GM18519 (cell line): ENCODE results near the gene SOCS3.

Experiments used
- ATAC-seq: cut with Tn5 transposase; IDR thresholded peaks from one replicate; pipeline ENCODE4 v1.9.1; 2021; ENCODE audit warnings: mild to moderate bottlenecking, moderate library complexity; ENCODE audit not compliant: unreplicated experiment, low FRiP score

The SOCS3 gene

DNA sequence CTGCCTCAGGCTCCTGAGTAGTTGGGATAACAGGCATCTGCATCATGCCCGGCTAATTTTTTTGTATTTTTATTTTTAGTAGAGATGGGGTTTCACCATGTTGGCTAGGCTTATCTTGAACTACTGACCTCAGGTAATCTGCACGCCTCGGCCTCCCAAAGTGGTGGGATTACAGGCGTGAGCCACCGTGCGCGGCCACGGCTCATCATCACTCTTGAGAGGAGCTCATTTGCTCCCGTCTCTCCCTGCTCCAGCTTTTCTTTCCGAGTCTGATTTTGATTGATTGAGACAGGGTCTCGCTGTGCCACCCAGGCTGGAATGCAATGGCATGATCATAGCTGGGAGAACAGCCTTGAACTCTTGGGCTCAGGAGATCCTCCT lies 31.2 kb upstream of the SOCS3 start:
- ATAC-seq = no peak

DNA sequence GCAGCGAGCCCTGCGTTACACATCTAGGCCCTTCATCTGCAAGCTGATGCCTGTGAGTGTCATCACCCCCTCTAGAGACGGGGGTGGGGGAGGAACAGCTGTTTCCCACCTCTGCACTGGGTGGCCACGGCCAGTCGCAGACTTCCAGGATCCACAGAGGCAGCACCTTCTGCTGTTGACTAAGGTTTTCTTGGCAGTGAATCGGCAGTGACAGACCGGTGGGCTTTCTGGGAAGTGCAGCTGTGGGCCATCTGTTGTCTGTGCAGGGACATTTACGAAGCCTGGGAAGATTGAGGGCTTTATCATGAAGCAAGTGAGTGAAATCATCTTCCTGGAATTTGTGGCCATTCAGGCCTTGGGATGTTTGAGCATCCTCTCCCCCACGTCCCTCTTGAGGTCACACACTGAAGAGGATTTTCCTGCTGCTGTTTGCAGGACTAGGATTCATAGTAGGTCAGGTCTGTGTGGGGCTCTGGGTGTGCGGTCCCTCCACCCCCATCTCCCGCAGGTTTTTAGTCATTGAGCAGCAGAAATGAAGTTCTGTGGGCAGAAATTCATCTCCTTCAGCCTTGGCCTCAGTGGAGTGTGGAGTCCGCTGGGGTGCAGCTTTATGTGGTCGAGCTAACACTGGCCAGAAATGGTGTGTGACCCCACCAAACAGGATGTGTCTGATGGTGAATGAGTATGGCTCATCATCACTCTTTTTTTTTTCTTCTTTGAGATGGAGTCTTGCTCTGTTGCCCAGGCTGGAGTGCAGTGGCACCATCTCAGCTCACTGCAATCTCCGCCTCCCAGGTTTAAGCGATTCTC lies 30.6 kb upstream of the SOCS3 start:
- ATAC-seq = no peak

- no peak for ATAC-seq
These were observed 28.4 kb upstream of the SOCS3 start for GRCh38 chr17:78387977-78388941.

- no peak for ATAC-seq
These were observed 24.8 kb upstream of the SOCS3 start for GRCh38 chr17:78384479-78385175.

DNA sequence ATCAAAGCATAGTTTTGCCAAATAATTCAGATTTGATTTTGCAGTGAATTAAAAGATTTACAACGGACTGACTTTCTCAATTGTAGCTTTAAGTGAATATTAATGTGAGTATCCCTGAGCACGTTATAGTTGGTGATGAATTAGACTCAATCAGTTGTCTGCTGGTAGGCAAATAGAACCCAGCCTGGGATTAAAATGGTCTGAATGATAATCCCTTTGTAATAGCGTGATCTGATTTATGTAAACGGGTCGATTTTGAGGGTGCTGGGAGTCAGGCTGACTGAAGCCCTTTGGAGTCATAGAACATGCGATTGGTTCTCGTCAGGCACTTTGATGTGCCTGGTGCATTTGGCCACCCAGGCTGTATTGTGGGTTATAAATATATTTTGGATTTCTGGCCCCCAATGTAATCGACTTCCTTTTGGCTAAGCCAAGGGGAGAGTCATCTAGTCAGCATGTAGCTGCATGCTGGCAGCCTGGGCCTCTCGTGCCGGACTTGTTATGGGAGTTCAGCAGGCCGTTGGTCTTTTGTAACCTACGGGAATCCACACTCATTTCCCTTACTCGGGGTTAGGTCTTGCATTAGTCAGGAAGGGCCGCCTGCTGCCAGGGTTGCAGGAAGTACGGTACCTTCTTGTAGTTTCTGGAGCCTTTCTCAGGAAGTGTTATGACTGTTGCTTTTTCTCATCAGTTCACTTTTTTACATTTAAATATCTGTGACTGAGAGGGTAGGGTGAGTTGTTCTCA lies 24.0 kb upstream of the SOCS3 start:
- ATAC-seq = no peak

GRCh38 chr17:78381601-78382232 lies 21.8 kb upstream of the SOCS3 start:
- ATAC-seq = no peak

- ATAC-seq = no peak
These were observed 20.5 kb upstream of the SOCS3 start for GRCh38 chr17:78380370-78380769.

GRCh38 chr17:78379131-78379491 lies 19.2 kb upstream of the SOCS3 start:
- ATAC-seq = no peak

DNA sequence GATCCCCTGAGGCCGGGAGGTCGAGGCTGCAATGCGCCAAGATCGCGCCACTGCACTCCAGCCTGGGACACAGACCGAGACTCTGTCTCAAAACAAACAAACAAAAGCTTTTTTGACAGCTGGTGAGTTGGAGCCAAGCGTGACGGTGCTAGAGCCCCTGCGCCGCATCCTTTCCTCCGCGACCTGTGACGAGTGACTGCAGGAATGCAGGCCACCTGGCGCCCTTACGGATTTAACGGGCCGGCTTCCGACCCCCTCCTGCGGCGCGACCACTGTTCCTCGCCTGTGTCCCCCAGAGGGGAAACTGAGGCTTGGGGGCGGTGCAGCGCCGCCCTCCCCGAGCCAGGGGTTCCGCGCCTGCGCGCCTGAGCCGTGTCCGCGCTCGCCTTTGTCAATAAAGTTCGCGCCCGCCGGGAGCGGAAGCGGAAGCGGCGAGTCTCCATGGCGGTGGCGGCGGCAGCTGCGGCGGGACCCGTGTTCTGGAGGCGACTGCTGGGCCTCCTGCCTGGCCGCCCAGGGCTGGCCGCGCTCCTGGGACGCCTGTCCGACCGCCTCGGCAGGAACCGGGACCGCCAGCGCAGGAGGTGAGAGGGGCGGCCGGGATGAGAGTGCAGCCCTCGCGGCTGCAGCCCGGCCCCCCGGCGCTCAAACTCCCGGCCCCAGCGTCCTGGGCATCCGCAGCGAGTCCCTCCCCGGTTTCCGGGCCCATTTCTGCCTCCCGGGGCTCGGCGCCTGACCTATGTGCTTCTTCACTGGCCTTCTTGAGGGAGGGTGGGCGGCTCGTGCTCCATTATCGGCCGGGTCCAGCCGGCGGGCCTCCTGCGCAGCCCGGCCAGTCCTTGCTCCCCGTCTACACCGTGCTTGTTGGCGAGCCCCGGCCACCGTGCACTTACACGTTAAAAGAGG lies 18.6 kb upstream of the SOCS3 start, which contains the start of gene PGS1:
TSS of gene PGS1 (plus strand) at position 425 of the 906 bp plus-strand sequence. CDS start at position 442, 17 bp downstream.
- peak; percentile 57 for ATAC-seq

- no peak for ATAC-seq
These were observed 18.0 kb upstream of the SOCS3 start for GRCh38 chr17:78377858-78378224.

DNA sequence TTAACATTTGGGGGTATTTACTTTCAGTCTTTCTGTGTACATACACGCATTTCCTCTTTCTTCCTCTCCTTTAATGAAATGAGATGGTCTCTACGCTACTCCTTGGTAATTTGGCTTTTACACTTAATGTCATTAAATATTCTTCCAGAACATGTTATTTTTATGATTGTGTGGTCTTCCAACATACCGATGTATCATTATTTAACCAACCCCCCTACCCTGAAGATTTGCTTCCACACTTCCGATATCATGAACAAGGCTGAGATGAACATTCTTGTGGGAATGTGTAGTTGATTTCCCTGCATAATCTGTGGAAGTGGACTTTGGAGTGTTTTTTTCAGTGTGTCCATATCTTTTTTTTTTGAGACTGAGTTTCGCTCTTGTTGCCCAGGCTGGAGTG lies 16.3 kb upstream of the SOCS3 start:
- no peak for ATAC-seq

DNA sequence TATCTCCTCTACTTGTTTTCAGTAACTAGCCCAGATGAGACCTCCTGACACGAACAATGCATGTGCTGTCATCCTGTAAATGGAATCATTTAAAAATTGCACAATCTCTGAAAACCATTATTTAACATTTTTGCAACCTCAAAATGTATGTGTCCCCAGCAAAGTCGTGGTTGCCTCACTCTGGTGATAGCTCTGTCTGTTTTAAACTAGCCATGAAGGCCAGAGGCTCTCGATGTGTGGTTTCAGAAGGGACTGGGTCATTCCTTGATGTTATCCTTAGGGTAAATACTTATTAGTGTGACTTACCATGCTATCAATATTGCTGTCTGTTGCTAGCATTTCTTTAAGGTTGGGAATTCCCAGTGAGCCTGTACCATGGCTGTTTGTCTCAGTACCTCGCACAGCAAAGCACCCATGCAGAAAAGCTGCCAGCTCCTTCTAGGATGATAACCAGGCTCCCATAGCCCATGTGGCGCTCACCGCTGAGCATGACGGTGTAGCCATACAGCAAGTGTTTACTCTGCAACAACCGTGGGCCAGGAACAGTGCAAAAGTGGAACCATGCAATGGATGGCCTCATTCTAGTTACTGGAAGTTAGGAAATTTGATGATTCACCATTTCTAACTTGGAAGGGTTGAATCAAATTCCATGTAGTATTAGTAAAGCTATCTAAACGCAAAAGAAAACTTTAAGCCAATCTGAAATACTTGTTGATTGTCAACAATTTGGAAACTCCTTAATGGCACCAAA lies 15.7 kb upstream of the SOCS3 start:
- no peak for ATAC-seq

DNA sequence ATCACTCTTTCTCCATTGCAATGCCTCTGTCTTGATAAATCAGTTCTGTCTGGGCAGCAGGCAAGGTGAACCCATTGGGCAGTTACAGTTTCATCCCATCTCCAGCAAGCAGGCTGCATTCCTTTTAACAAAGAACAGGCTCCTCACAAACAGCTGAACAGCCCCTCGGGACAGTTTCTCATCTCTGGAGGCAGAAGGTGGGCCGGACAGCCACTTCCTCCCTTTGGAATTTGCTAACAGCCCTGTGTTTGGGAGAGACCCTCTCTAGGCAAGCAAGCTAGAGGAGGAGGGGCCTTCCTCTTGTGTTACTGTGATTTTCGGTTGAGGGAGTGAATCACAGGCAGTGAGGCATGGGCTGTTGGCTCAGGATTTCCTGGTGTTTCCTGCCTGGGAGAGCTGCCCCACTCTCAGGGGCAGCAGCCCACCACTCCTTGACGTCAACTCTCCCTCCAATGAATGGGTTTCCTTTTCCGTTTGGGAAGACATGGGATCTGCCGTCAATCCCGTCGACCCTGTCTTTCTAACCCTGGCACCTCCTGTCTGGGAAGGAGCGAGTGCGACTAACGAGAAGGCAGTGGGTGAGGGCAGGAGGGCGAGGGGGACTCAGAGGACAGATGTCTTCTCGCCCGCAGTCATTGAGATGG lies 14.9 kb upstream of the SOCS3 start:
- ATAC-seq = no peak

DNA sequence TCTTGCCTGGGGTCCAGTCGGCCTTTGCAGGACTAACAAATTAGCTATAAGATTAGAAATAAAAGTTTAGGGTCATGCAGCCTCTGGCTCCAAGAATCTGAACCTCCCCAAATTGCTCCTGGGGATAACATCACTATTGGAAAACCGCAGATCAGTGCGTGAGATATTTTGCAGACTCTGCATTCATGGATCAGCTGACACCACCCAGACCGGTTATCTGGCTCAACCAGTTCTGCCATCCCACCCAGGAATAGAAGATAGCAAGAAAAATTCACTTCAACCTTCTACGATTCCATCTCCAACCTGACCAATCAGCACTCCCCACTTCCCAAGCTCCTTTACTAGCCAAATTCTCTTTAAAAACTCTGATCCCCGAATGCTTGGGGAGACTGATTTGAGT lies 14.3 kb upstream of the SOCS3 start:
- ATAC-seq = no peak

DNA sequence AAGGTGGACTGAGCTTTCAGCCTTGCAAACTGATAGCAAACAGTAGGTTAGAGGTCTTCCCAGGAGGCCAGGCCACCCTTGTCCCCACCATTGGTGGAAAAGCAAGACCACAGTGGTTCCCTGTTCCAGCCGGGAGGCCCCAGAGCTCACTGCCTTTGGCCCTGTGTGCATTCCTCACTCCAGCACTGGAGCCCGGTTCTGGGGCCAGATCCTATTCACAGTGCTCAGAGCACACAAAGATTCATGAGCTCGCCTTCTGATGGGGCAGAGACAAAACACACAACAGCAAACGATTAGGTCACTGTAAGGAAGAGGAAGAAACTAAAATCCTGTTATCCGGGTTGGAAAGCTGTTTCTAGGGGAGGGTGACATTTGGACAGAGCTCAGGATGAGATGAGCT lies 13.0 kb upstream of the SOCS3 start:
- no peak for ATAC-seq

- no peak for ATAC-seq
These were observed 11.2 kb upstream of the SOCS3 start for GRCh38 chr17:78371056-78371455.

GRCh38 chr17:78369791-78370381 lies 10.0 kb upstream of the SOCS3 start:
- ATAC-seq = no peak
